Sciatic nerve (tissue), 2 donors: ENCODE results near the gene NKD1. TPM values are rescaled to one million over a fixed set of nuclear protein-coding genes. Genes with fewer than 3 reads are reported as not detected.

Experiments used
- ATAC-seq: fragments of 200-7000 bp; cut with Tn5 transposase; one replicate; pipeline ENCODE4 v1.9.1; 2020; ENCODE audit warnings: mild to moderate bottlenecking, moderate library complexity
- DNase-seq: peaks from one replicate; pipeline ENCODE4 v3.0.0-alpha.2; 2020; ENCODE audit warnings: low spot score
- intact Hi-C: fragments of 100-400 bp; cut with DNase I; formaldehyde crosslinking; loops from one replicate; pipeline ENCODE4 v1.14.2; 2022
- total RNA-seq: library from RNA; stranded (reverse); fragmentation: NEBNext Ultra II Directional; extraction: Animal tissue kit (Norgen Biotek cat#: 25700); gene quantifications from one replicate; pipeline ENCODE4 v1.2.1, GENCODE V29; 2021
- donor health status: DM: no; HTN: no; CAD: no.
- donor health status: DM: no; HTN: no; CAD: no.

The NKD1 gene
- total RNA-seq, 1 donor from 2014 or later, result 37.0 TPM

GRCh38 chr16:50631985-50632576 is 83.9 kb downstream of the NKD1 start:
- no peak for DNase-seq
- intact Hi-C loops, result no loop called here
- ATAC-seq, result no peak

- no peak for DNase-seq
- intact Hi-C loops, result no loop called here
- ATAC-seq, result no peak
These were observed 85.0 kb downstream of the NKD1 start for GRCh38 chr16:50632927-50633800.

DNA sequence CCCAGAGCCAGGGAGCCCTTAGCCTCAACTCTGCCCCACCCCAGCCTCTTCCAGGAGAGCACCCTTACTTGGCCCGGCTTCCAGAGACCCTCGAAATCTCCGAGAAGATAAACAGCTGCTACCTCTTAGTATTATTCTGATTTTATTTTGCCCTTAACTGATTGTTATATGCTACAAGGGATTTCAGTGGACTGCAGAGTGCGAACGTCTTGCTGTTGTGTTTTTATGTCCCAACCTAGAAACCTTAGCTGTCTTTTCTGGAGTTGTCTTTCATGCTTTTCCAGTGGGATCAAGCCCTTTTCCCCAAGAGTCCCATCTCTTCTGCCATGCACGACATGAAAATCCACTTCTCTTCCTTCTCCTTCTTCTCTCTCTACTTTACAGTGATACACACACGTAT is 85.9 kb downstream of the NKD1 start:
- intact Hi-C loops, result no loop called here
- ATAC-seq (no peak), DNase-seq (no peak)

GRCh38 chr16:50634947-50635346 is 86.8 kb downstream of the NKD1 start:
- no peak for DNase-seq
- intact Hi-C loops, result no loop called here
- ATAC-seq, result no peak

DNA sequence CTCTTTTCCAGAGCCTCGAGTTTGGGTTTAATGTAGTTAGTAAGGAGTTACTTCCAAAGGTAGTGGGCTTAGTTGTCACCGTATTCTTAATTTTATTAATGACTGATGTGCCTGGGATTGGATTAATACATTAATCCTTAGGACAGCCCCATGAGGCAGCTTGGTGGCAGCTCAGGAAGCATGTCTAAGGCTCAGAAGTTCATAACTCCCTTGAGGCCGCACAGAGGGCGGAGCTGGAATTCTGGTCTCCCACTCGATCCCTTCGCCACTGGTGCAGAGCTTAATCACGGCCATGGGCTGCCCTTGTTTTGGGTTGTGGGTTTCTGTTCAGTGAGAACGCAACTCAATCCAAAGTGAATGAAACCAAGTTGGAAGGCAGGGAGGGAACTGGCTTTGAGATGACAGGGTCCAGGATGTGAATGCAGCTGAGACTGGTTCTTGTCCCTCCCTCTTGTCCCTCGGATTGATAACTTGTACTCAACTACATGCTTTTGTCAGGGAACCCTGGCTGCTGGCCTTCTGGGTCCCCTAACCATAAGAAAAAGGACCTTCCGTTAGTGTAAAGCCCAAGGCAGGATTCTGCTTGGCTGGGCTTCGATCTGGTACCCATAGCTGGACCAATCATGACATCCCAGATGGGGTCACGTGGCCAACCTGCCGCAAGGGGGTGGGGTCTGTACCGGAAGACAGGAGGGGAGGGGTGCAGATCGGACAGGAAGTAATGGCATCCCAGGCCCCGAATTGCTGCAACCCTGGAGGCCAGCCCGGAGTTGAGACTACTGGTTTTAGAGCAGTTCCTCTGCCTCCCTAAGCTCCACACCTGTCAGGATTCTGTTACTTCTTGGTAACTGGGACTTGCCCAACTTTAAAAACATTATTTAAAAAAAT is 87.6 kb downstream of the NKD1 start:
- intact Hi-C loops, result no loop called here
- no peak for ATAC-seq

DNA sequence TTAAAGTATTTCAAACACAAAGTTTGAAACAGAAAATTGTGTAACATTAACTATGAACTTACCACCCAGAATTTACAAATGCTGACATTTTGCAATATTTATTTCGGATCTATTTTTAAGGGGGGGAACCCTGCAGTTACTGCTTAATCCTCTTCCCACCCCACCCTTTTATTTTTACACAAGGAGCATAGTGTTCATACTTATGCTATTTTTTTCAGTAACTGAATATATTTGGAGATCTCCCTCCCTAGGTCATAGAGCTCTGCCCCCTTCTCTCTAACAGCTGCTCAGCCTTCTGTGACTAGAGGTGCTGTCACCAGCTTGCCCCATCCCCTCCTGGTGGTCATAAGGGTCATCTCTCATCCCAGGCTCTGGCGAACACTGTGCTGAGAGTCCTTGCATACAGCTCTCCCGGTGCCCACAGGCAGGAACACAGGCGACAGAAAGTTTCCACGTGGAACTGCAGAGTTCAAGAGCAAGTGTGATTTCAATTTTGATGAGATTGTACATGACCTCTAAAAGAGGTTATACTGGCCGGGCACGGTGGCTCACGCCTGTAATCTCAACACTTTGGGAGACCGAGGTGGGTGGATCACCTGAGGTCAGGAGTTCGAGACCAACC is 88.7 kb downstream of the NKD1 start:
- ATAC-seq, result no peak
- intact Hi-C loops, result no loop called here
- DNase-seq, result no peak

More for the DNA sequence above, 87.6 kb downstream of the NKD1 start:
- no peak for DNase-seq

DNA sequence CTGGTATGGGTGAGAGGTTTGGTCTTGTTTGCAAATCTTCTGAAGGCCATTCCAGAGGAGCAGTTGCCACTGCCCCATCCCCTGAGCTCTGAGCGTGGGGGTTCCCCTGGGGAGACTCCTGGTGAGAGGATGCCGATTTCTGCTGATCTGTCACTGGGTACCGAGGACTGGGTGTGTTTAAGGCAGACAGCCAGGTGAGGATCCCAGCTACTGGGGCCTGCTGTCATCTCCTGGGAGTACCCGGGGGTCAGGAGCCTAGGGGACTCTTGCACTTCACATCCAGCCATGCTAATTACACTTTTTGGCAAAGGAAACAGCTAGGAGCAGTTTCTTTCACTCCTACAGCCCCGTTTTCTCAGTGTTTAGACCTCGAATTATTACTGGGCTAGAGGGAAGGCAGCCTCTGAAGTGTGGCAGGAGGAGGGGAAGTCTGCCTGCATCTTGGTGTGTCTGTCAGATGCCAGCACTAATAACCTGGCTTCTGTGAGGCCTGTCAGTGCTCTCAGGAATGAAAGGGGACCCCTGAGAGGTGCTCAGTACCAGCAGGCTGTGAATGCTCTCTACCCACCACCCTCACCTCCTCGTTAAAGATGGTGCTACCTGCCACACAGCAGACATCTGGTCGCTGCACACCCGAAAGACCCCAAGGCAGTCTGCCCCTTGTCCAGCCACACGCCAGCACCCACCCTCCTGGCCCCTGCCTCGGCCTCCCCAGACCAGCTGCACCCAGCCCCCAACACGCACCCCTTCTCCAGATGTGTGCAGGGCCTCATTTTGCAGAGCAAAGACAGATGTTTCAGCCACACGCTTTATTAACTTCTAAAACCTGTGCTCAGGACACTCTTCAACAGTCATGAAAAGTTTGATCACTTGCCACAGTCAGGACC is 89.8 kb downstream of the NKD1 start:
- no peak for DNase-seq
- no peak for ATAC-seq
- intact Hi-C loops, result no loop called here

GRCh38 chr16:50638816-50639670 is 90.8 kb downstream of the NKD1 start:
- intact Hi-C loops, result no loop called here
- DNase-seq, result no peak
- ATAC-seq, result no peak

DNA sequence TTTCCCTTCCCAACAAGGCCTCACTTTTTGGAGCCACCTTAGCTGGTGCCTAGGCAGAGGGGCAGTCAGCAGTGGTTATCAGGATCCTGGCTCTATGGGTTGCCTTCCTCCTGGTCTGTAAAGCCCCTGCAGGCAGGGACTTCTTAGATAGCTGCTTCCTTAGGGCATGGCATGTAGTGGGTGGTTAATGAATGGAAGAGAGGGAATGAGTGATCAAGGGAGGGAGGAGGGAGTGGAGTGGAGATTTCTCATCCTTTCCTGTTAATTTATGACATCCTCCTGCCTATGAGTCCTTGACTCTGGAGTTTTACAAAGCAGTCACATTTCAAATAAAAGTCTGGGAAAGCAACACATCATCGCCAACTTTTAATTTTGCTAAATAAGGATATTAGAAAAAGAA is 92.2 kb downstream of the NKD1 start:
- peak; percentile 31 for ATAC-seq
- intact Hi-C loops, result no loop called here

GRCh38 chr16:50640919-50641817 is 93.0 kb downstream of the NKD1 start:
- DNase-seq (no peak), ATAC-seq (no peak)
- intact Hi-C loops, result no loop called here

More for the DNA sequence above, 92.2 kb downstream of the NKD1 start:
- no peak for DNase-seq

DNA sequence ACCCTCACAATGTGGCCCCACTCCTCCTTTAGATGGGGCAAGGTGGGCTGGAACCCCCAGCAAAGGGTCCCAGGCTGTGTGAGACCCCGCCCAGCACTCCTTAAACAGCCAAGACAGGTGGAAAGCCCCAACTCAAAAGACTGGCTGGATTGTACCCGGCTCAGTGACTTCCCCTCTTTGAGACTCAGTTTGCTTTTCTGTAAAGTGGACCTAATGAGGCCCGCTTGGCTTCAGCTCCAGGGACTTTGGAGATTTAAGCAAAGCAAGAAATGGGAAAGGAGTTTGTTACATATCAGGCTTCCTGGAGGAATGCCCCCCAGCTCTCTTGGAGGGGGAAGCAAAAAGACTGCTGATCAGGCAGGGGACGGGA is 93.6 kb downstream of the NKD1 start:
- DNase-seq (no peak), ATAC-seq (no peak)
- intact Hi-C loops, result no loop called here

- intact Hi-C loops, result no loop called here
- ATAC-seq, result no peak
- DNase-seq, result no peak
These were observed 94.2 kb downstream of the NKD1 start for GRCh38 chr16:50642349-50642748.

- DNase-seq, result no peak
- intact Hi-C loops, result no loop called here
- no peak for ATAC-seq
These were observed 95.0 kb downstream of the NKD1 start for GRCh38 chr16:50643192-50643591.

DNA sequence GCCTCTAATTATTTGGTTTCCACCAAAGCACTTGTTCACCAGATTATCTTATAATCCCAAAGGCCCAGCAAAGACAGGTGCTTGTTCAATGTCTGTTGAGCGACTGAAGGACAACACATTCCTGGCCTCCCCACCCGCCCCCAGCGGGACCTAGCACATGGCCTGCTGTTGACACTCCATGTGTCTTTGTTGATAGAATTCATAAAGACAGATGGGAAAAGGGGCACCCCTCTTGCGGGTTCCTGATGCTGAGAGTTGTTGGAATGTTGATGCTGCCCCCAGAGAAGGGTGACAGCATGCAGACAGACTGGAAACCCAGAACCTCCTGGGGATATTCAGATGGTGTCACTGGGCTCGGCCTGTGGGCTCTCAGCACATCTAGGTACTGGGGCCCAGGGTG is 96.0 kb downstream of the NKD1 start:
- intact Hi-C loops, result no loop called here
- DNase-seq, result no peak
- ATAC-seq, result no peak

- intact Hi-C loops, result no loop called here
- ATAC-seq, result peak; percentile 69
- no peak for DNase-seq
These were observed 96.5 kb downstream of the NKD1 start for GRCh38 chr16:50644729-50645128.

DNA sequence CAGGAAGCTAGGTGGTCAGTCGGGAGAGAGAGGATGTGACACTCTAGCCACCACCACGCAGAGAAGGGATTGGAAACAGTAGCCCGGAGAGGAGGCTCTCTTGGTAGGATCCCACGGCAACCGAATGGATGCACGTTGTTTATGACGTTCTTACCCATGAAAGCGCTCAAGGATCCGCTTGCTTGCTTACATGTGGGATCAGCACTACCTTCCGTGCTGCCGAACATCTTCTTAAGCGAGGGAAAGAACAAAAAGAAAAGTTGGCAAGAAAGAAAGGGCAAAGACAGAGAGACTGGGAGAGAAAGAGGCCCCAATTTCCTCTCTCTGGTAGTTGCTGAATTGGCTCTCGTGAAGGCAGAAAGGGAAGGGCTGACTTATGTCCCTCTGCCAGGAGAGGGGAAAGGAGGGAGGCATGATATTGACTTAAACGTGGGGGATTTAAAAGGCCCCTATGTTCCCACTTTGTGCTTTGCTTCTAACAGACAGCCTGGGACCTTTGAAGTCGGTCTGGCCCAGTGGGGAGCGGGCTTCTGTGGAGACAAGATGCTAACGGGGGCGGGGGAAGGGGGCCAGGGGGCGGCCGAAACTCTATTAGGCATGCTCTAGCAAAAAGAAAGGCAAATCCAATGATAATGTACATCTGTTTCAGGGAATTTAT is 97.5 kb downstream of the NKD1 start:
- DNase-seq, result no peak
- intact Hi-C loops, result no loop called here
- ATAC-seq, result no peak
